Mucosa of gallbladder (tissue), 1 donor: ENCODE measurements around the gene SERGEF. TPM values are rescaled to one million over a fixed set of nuclear protein-coding genes. Genes with fewer than 3 reads are reported as not detected.

Source experiments
- DNase-seq: peaks from one replicate; pipeline ENCODE4 v3.0.0-alpha.2; 2020; ENCODE audit warnings: low spot score
- total RNA-seq: library from RNA; stranded (reverse); gene quantifications from one replicate; pipeline ENCODE4 v1.2.1, GENCODE V29; 2021
- donor health status: DM: no; HTN: no; CAD: no.

The SERGEF gene
- total RNA-seq, 1 donor from 2014 or later: 39.7 TPM

- no peak for DNase-seq
Measured at GRCh38 chr11:17786824-17787525, 225.9 kb downstream of the SERGEF start.

GRCh38 chr11:17783878-17784277 is 229.0 kb downstream of the SERGEF start:
- DNase-seq: no peak

- no peak for DNase-seq
Measured at GRCh38 chr11:17782603-17783337, 230.1 kb downstream of the SERGEF start.

- no peak for DNase-seq
Measured at GRCh38 chr11:17782145-17782544, 230.7 kb downstream of the SERGEF start.

GRCh38 chr11:17781626-17782025 is 231.2 kb downstream of the SERGEF start:
- DNase-seq: no peak

- no peak for DNase-seq
Measured at GRCh38 chr11:17781221-17781620, 231.6 kb downstream of the SERGEF start.

GRCh38 chr11:17780668-17781067 is 232.2 kb downstream of the SERGEF start:
- DNase-seq: no peak

- no peak for DNase-seq
Measured at GRCh38 chr11:17779861-17780594, 232.8 kb downstream of the SERGEF start.

- DNase-seq: no peak
Measured at GRCh38 chr11:17778956-17779860, 233.6 kb downstream of the SERGEF start.

GRCh38 chr11:17778352-17778751 is 234.5 kb downstream of the SERGEF start:
- no peak for DNase-seq

GRCh38 chr11:17777738-17778091 is 235.1 kb downstream of the SERGEF start:
- no peak for DNase-seq

- DNase-seq: no peak
Measured at GRCh38 chr11:17777086-17777737, 235.6 kb downstream of the SERGEF start.

- DNase-seq: no peak
Measured at GRCh38 chr11:17776212-17776875, 236.5 kb downstream of the SERGEF start.

- no peak for DNase-seq
Measured at GRCh38 chr11:17775507-17776211, 237.2 kb downstream of the SERGEF start.

- DNase-seq: no peak
Measured at GRCh38 chr11:17775035-17775348, 237.9 kb downstream of the SERGEF start.

GRCh38 chr11:17774232-17775034 is 238.4 kb downstream of the SERGEF start:
- DNase-seq: no peak

GRCh38 chr11:17773674-17774073 is 239.2 kb downstream of the SERGEF start:
- DNase-seq: no peak

- no peak for DNase-seq
Measured at GRCh38 chr11:17772704-17773600, 239.9 kb downstream of the SERGEF start.
